ENCODE data around the gene C1S. TPM values are rescaled to one million over a fixed set of nuclear protein-coding genes. Genes with fewer than 3 reads are reported as not detected.
A peak's percentile ranks its signal among the peaks of the same experiment; 100 is the strongest.

Gene C1S
- total and polyA plus RNA-seq, 2 experiments from 2014 or later = 4.9 to 9.7 TPM

GRCh38 chr12:7091171-7091570, 30.7 kb downstream of the C1S start (continued):
- TF ChIP-seq REST (IDR thresholded peaks at IDR 0.05; ENCODE audit: unreplicated experiment) (no peak), EZH2 (IDR thresholded peaks at IDR 0.05; ENCODE audit: low read depth, unreplicated experiment) (no peak), ETS1 (IDR thresholded peaks at IDR 0.05) (no peak), CREB1 (CRISPR knock-in tag; IDR thresholded peaks at IDR 0.05; ENCODE audit: low read depth) (no peak), ZNF114 (CRISPR knock-in tag; IDR thresholded peaks at IDR 0.05) (no peak)

GRCh38 chr12:7091660-7092228, 31.2 kb downstream of the C1S start:
- H3K9me2 ChIP-seq (ENCODE audit: insufficient read depth) = 0 out of 2 replicates have a peak, but pooled peaks cover 3% of the 10 kb centered on the region
- Mint-ChIP-seq H3K27ac (no peak overlapping the region), H3K4me1 (peaks cover 32% of the 10 kb centered on the region), H3K27me3 (ENCODE audit: insufficient read depth, low read depth, poor library complexity) (peaks cover 14% of the 10 kb centered on the region), H3K36me3 (ENCODE audit: low read depth) (peaks cover 2% of the 10 kb centered on the region; the same call in 1 of the 3 replicates), H3K9me3 (no peaks in the 10 kb centered on the region), H3K4me3 (no peak overlapping the region; the same call in 2 of the 3 replicates)
- H3K27me3 ChIP-seq (ENCODE audit: insufficient read depth) = no peaks in the 10 kb centered on the region
- no peak overlapping the region; the same call in 1 of the 2 replicates for H3K27ac ChIP-seq (ENCODE audit: low read depth)
- H3K4me3 ChIP-seq = peak overlapping the region; percentile 57
- peak; percentile 7 for DNase-seq (ENCODE audit: low spot score)
- no peaks in the 10 kb centered on the region for H4K20me1 ChIP-seq (replicated peaks; ENCODE audit: insufficient read depth)
- no peak for ATAC-seq
- no peaks in the 10 kb centered on the region for H3K36me3 ChIP-seq (ENCODE audit: insufficient read depth)
- H3F3A ChIP-seq (replicated peaks; ENCODE audit: low read depth) = no peaks in the 10 kb centered on the region
- peak overlapping the region; percentile 98 for H2AFZ ChIP-seq
- H3K79me2 ChIP-seq (replicated peaks; ENCODE audit: insufficient read depth) = no peaks in the 10 kb centered on the region
- peaks cover 20% of the 10 kb centered on the region for H3K4me1 ChIP-seq (ENCODE audit: insufficient read depth)
- H3K4me2 ChIP-seq = peak overlapping the region; percentile 87
- TF ChIP-seq ETS1 (IDR thresholded peaks at IDR 0.05) = no peak
- no peak for TF ChIP-seq EZH2 (IDR thresholded peaks at IDR 0.05; ENCODE audit: low read depth, unreplicated experiment)
- no peak for TF ChIP-seq ZNF331 (CRISPR knock-in tag; IDR thresholded peaks at IDR 0.05; ENCODE audit: low read depth)
- no peak for TF ChIP-seq STAT1 (IDR thresholded peaks at IDR 0.05; ENCODE audit: unreplicated experiment)
- no peak for TF ChIP-seq ZNF462 (CRISPR knock-in tag; IDR thresholded peaks at IDR 0.05)
- no peak for TF ChIP-seq POLR2AphosphoS5 (IDR thresholded peaks at IDR 0.05; ENCODE audit: low read depth)
- no peak for TF ChIP-seq CTCF (conservative IDR thresholded peaks at IDR 0.05; ENCODE audit: low read depth in 2 of 2)
- TF ChIP-seq ZNF114 (CRISPR knock-in tag; IDR thresholded peaks at IDR 0.05) = no peak
